Activated naive CD4-positive, alpha-beta T cell treated with anti-CD3 and anti-CD28 coated beads, Interleukin-2, amount 10 ng/mL, durations not matched to agents 7 days and 5 days (primary cell): ENCODE measurements around the gene ZBED4.

ENCODE experiments used
- CTCF ChIA-PET: fragments of 350-600 bp; sonication (Branson Sonifier 250); formaldehyde crosslinking; loops from one replicate; lab custom pipeline; 2021; ENCODE audit warnings: antibody characterized with exemption; lab: Charles Lee
- DNase-seq: peaks from one replicate; pipeline ENCODE4 v3.0.0-alpha.2; 2020
- H3K27ac Mint-ChIP-seq: one replicate; pipeline ENCODE4 v1.8.0; 2021; ENCODE audit warnings: mild to moderate bottlenecking, moderate library complexity, mixed read lengths
- H3K27me3 Mint-ChIP-seq: one replicate; pipeline ENCODE4 v1.8.0; 2021; ENCODE audit warnings: mild to moderate bottlenecking, mixed read lengths
- H3K36me3 Mint-ChIP-seq: one replicate; pipeline ENCODE4 v1.8.0; 2021; ENCODE audit warnings: mixed read lengths
- H3K4me1 Mint-ChIP-seq: one replicate; pipeline ENCODE4 v1.8.0; 2021; ENCODE audit warnings: mixed read lengths
- H3K4me3 Mint-ChIP-seq: one replicate; pipeline ENCODE4 v1.8.0; 2021; ENCODE audit warnings: mild to moderate bottlenecking, moderate library complexity, mixed read lengths
- H3K9me3 Mint-ChIP-seq: one replicate; pipeline ENCODE4 v1.8.0; 2021; ENCODE audit warnings: mixed read lengths

The ZBED4 gene

GRCh38 chr22:49928185-49928495, 74.5 kb downstream of the ZBED4 start:
- DNase-seq, result no peak
- peak overlapping the region; percentile 21 for H3K4me3 Mint-ChIP-seq
- peaks cover 72% of the 10 kb centered on the region for H3K4me1 Mint-ChIP-seq
- H3K36me3 Mint-ChIP-seq, result peaks cover 17% of the 10 kb centered on the region
- CTCF ChIA-PET, result interaction anchor here (1.2 to 1.6 kb wide), 3 partner anchors 23 to 157 kb away, joined by 3 to 6 read pairs (median 3); partner anchors contain the start of gene MLC1
- H3K9me3 Mint-ChIP-seq, result no peaks in the 10 kb centered on the region
- no peak overlapping the region for H3K27ac Mint-ChIP-seq
- no peaks in the 10 kb centered on the region for H3K27me3 Mint-ChIP-seq

- no peak overlapping the region for H3K27ac Mint-ChIP-seq
- H3K9me3 Mint-ChIP-seq, result no peaks in the 10 kb centered on the region
- peaks cover 71% of the 10 kb centered on the region for H3K4me1 Mint-ChIP-seq
- H3K4me3 Mint-ChIP-seq, result peak overlapping the region; percentile 21
- peaks cover 12% of the 10 kb centered on the region for H3K36me3 Mint-ChIP-seq
- no peak for DNase-seq
- CTCF ChIA-PET, result interaction anchor here (1.6 kb wide), 1 partner anchor 102 kb away, joined by 6 read pairs; no protein-coding TSS in a partner anchor
- no peaks in the 10 kb centered on the region for H3K27me3 Mint-ChIP-seq
Measured at GRCh38 chr22:49928555-49929210, 75.0 kb downstream of the ZBED4 start.

- CTCF ChIA-PET, result interaction anchor here (1.6 to 4.9 kb wide), 4 partner anchors 42 to 162 kb away, joined by 3 to 57 read pairs (median 16); no protein-coding TSS in a partner anchor
- no peaks in the 10 kb centered on the region for H3K9me3 Mint-ChIP-seq
- H3K36me3 Mint-ChIP-seq, result peaks cover 8% of the 10 kb centered on the region
- H3K27me3 Mint-ChIP-seq, result no peaks in the 10 kb centered on the region
- H3K4me3 Mint-ChIP-seq, result no peak overlapping the region
- peaks cover 70% of the 10 kb centered on the region for H3K4me1 Mint-ChIP-seq
- H3K27ac Mint-ChIP-seq, result no peak overlapping the region
- peak; percentile 79 for DNase-seq
Measured at GRCh38 chr22:49929211-49929979, 75.8 kb downstream of the ZBED4 start.

- no peaks in the 10 kb centered on the region for H3K27me3 Mint-ChIP-seq
- H3K36me3 Mint-ChIP-seq, result peaks cover 7% of the 10 kb centered on the region
- H3K27ac Mint-ChIP-seq, result no peak overlapping the region
- H3K4me3 Mint-ChIP-seq, result no peak overlapping the region
- CTCF ChIA-PET, result interaction anchor here (0.7 to 4.9 kb wide), 10 partner anchors 33 to 162 kb away, joined by 3 to 57 read pairs (median 4); partner anchors contain the start of gene MLC1
- H3K4me1 Mint-ChIP-seq, result peaks cover 66% of the 10 kb centered on the region
- H3K9me3 Mint-ChIP-seq, result no peaks in the 10 kb centered on the region
- no peak for DNase-seq
Measured at GRCh38 chr22:49929994-49930575, 76.4 kb downstream of the ZBED4 start.

GRCh38 chr22:49930596-49931412, 77.2 kb downstream of the ZBED4 start:
- no peaks in the 10 kb centered on the region for H3K9me3 Mint-ChIP-seq
- CTCF ChIA-PET, result interaction anchor here (0.6 to 4.9 kb wide), 18 partner anchors 33 to 305 kb away, joined by 3 to 57 read pairs (median 4); partner anchors contain the start of gene MLC1
- no peak overlapping the region for H3K4me3 Mint-ChIP-seq
- H3K27me3 Mint-ChIP-seq, result no peaks in the 10 kb centered on the region
- peaks cover 59% of the 10 kb centered on the region for H3K4me1 Mint-ChIP-seq
- peak; percentile 62 for DNase-seq
- peak overlapping the region; percentile 79 for H3K27ac Mint-ChIP-seq
- peaks cover 1% of the 10 kb centered on the region for H3K36me3 Mint-ChIP-seq

GRCh38 chr22:49933236-49934159, 79.9 kb downstream of the ZBED4 start:
- no peak for DNase-seq
- H3K4me3 Mint-ChIP-seq, result peak overlapping the region; percentile 60
- CTCF ChIA-PET, result interaction anchor here (1.0 to 4.9 kb wide), 3 partner anchors 60 to 98 kb away, joined by 3 to 57 read pairs (median 3); no protein-coding TSS in a partner anchor
- H3K27me3 Mint-ChIP-seq, result no peaks in the 10 kb centered on the region
- H3K27ac Mint-ChIP-seq, result peak overlapping the region; percentile 84
- H3K36me3 Mint-ChIP-seq, result no peaks in the 10 kb centered on the region
- no peaks in the 10 kb centered on the region for H3K9me3 Mint-ChIP-seq
- H3K4me1 Mint-ChIP-seq, result peaks cover 50% of the 10 kb centered on the region

- DNase-seq, result peak; percentile 45
- Mint-ChIP-seq H3K27me3 (no peaks in the 10 kb centered on the region), H3K9me3 (no peaks in the 10 kb centered on the region), H3K36me3 (no peaks in the 10 kb centered on the region), H3K4me3 (peak overlapping the region; percentile 60), H3K4me1 (peaks cover 49% of the 10 kb centered on the region), H3K27ac (peak overlapping the region; percentile 78)
- CTCF ChIA-PET, result interaction anchor here (1.2 to 4.9 kb wide), 2 partner anchors 61 to 97 kb away, joined by 3 to 57 read pairs; no protein-coding TSS in a partner anchor
Measured at GRCh38 chr22:49934160-49934890, 80.7 kb downstream of the ZBED4 start.

- CTCF ChIA-PET, result no interaction called here
- Mint-ChIP-seq H3K4me1 (peaks cover 47% of the 10 kb centered on the region), H3K27me3 (no peaks in the 10 kb centered on the region), H3K4me3 (peak overlapping the region; percentile 60), H3K27ac (peak overlapping the region; percentile 62), H3K9me3 (no peaks in the 10 kb centered on the region), H3K36me3 (no peaks in the 10 kb centered on the region)
- DNase-seq, result peak; percentile 91
Measured at GRCh38 chr22:49934891-49935557, 81.4 kb downstream of the ZBED4 start.

GRCh38 chr22:49935561-49935960, 81.9 kb downstream of the ZBED4 start:
- no peaks in the 10 kb centered on the region for H3K36me3 Mint-ChIP-seq
- peaks cover 42% of the 10 kb centered on the region for H3K4me1 Mint-ChIP-seq
- H3K27ac Mint-ChIP-seq, result peak overlapping the region; percentile 92
- H3K4me3 Mint-ChIP-seq, result peak overlapping the region; percentile 69
- H3K27me3 Mint-ChIP-seq, result no peaks in the 10 kb centered on the region
- CTCF ChIA-PET, result no interaction called here
- H3K9me3 Mint-ChIP-seq, result no peaks in the 10 kb centered on the region
- DNase-seq, result no peak

- no peaks in the 10 kb centered on the region for H3K27me3 Mint-ChIP-seq
- H3K27ac Mint-ChIP-seq, result peak overlapping the region; percentile 92
- peak; percentile 95 for DNase-seq
- H3K4me1 Mint-ChIP-seq, result peaks cover 35% of the 10 kb centered on the region
- peaks cover 3% of the 10 kb centered on the region for H3K9me3 Mint-ChIP-seq
- CTCF ChIA-PET, result interaction anchor here (1.6 kb wide), 1 partner anchor 11 kb away, joined by 3 read pairs; no protein-coding TSS in a partner anchor
- no peaks in the 10 kb centered on the region for H3K36me3 Mint-ChIP-seq
- H3K4me3 Mint-ChIP-seq, result peak overlapping the region; percentile 69
Measured at GRCh38 chr22:49936018-49936972, 82.7 kb downstream of the ZBED4 start.
